H9 (cell line): Measurements from ENCODE around the gene SLC25A53. TPM values are rescaled to one million over a fixed set of nuclear protein-coding genes. Genes with fewer than 3 reads are reported as not detected.

Source experiments
- DNase-seq: peaks from one replicate; pipeline ENCODE4 v3.0.0-alpha.2; 2017
- H2AFZ ChIP-seq: one replicate; pipeline ENCODE4 v1.6.1; 2013; ENCODE audit warnings: mild to moderate bottlenecking, low read length, control low read depth, moderate library complexity
- H2AK5ac ChIP-seq: 2 replicates; pipeline ENCODE4 v1.6.1; 2013; ENCODE audit warnings: low read length, control low read depth, mixed read lengths; ENCODE audit not compliant: insufficient read length
- H2BK120ac ChIP-seq: one replicate; pipeline ENCODE4 v1.6.1; 2013; ENCODE audit warnings: low read depth, mild to moderate bottlenecking, low read length, control low read depth, inconsistent platforms; ENCODE audit not compliant: poor library complexity, severe bottlenecking
- H2BK12ac ChIP-seq: 2 replicates; pipeline ENCODE4 v1.6.1; 2013; ENCODE audit warnings: low read length, control low read depth, mixed read lengths, low read depth; ENCODE audit not compliant: insufficient read length
- H2BK15ac ChIP-seq: 2 replicates; pipeline ENCODE4 v1.6.1; 2013; ENCODE audit warnings: low read depth, low read length, control low read depth
- H2BK20ac ChIP-seq: one replicate; pipeline ENCODE4 v1.6.1; 2013; ENCODE audit warnings: low read depth, mild to moderate bottlenecking, low read length, control low read depth, inconsistent platforms; ENCODE audit not compliant: poor library complexity, severe bottlenecking
- H2BK5ac ChIP-seq: 2 replicates; pipeline ENCODE4 v1.6.1; 2013; ENCODE audit warnings: low read length, control low read depth, mixed read lengths; ENCODE audit not compliant: insufficient read length
- H3K14ac ChIP-seq: 2 replicates; pipeline ENCODE4 v1.6.1; 2013; ENCODE audit warnings: low read length, control low read depth; ENCODE audit not compliant: insufficient read depth
- H3K18ac ChIP-seq: 2 replicates; pipeline ENCODE4 v1.6.1; 2013; ENCODE audit warnings: low read depth, mild to moderate bottlenecking, mixed read lengths, low read length, control low read depth; ENCODE audit not compliant: insufficient read length
- H3K23ac ChIP-seq: 2 replicates; pipeline ENCODE4 v1.6.1; 2013; ENCODE audit warnings: low read length, control low read depth, mixed read lengths, low read depth; ENCODE audit not compliant: insufficient read length
- H3K23me2 ChIP-seq: 2 replicates; pipeline ENCODE4 v1.6.1; 2013; ENCODE audit warnings: low read depth, mild to moderate bottlenecking, mixed read lengths, low read length, control low read depth; ENCODE audit not compliant: insufficient read length, poor library complexity, severe bottlenecking
- H3K27ac ChIP-seq: 2 replicates; pipeline ENCODE4 v1.5.1; 2013; ENCODE audit warnings: low read length, control low read depth, mixed read lengths, low read depth; ENCODE audit not compliant: insufficient read length
- H3K27me3 ChIP-seq: 2 replicates; pipeline ENCODE4 v1.6.1; 2013; ENCODE audit warnings: low read length, control low read depth, inconsistent platforms; ENCODE audit not compliant: insufficient read depth
- H3K4ac ChIP-seq: 2 replicates; pipeline ENCODE4 v1.6.1; 2013; ENCODE audit warnings: low read depth, mild to moderate bottlenecking, control low read depth, inconsistent platforms, low read length, moderate library complexity
- H3K4me1 ChIP-seq: 2 replicates; pipeline ENCODE4 v1.6.1; 2013; ENCODE audit warnings: low read length, control low read depth, inconsistent platforms; ENCODE audit not compliant: insufficient read depth
- H3K4me2 ChIP-seq: 2 replicates; pipeline ENCODE4 v1.6.1; 2013; ENCODE audit warnings: low read length, control low read depth, mixed read lengths; ENCODE audit not compliant: insufficient read length, insufficient read depth
- H3K56ac ChIP-seq: 2 replicates; pipeline ENCODE4 v1.6.1; 2013; ENCODE audit warnings: low read depth, mild to moderate bottlenecking, mixed read lengths, low read length, control low read depth; ENCODE audit not compliant: insufficient read length
- H3K79me1 ChIP-seq: 2 replicates; pipeline ENCODE4 v1.6.1; 2013; ENCODE audit warnings: low read depth, mild to moderate bottlenecking, moderate library complexity, low read length, control low read depth, inconsistent platforms; ENCODE audit not compliant: insufficient read depth, poor library complexity, severe bottlenecking
- H3K79me2 ChIP-seq: 2 replicates; pipeline ENCODE4 v1.6.1; 2013; ENCODE audit warnings: low read length, control low read depth, inconsistent platforms; ENCODE audit not compliant: insufficient read depth
- H3K9ac ChIP-seq: 2 replicates; pipeline ENCODE4 v1.6.1; 2013; ENCODE audit warnings: low read length, control low read depth, mixed read lengths; ENCODE audit not compliant: insufficient read length; ENCODE audit errors: extremely low read depth
- H3K9me3 ChIP-seq: one replicate; pipeline ENCODE4 v1.6.1; 2013; ENCODE audit warnings: low read depth, low read length, inconsistent platforms; ENCODE audit not compliant: control insufficient read depth
- H3T11ph ChIP-seq: one replicate; pipeline ENCODE4 v1.6.1; 2013; ENCODE audit warnings: mild to moderate bottlenecking, low read length, control low read depth, inconsistent platforms
- H4K20me1 ChIP-seq: one replicate; pipeline ENCODE4 v1.6.1; 2013; ENCODE audit not compliant: control insufficient read depth, insufficient read length, insufficient read depth
- H4K5ac ChIP-seq: 2 replicates; pipeline ENCODE4 v1.6.1; 2013; ENCODE audit warnings: low read depth, mild to moderate bottlenecking, mixed read lengths, low read length, control low read depth; ENCODE audit not compliant: insufficient read length
- H4K8ac ChIP-seq: replicated peaks from 2 replicates; pipeline ENCODE4 v1.6.1; 2013; ENCODE audit warnings: low read length, control low read depth, mixed read lengths, low read depth; ENCODE audit not compliant: insufficient read length
- H4K91ac ChIP-seq: 2 replicates; pipeline ENCODE4 v1.6.1; 2013; ENCODE audit warnings: low read depth, mild to moderate bottlenecking, moderate library complexity, mixed read lengths, low read length, control low read depth; ENCODE audit not compliant: insufficient read length
- H3K27ac Mint-ChIP-seq, 3 experiments: 2 replicates in 2 of 3; 3 replicates in 1 of 3; pipeline ENCODE4 v1.8.0; 2020 to 2021; ENCODE audit warnings: mixed read lengths in 3 of 3, mild to moderate bottlenecking in 1 of 3, moderate library complexity in 1 of 3
- H3K27me3 Mint-ChIP-seq: 2 replicates; pipeline ENCODE4 v1.8.0; 2021; ENCODE audit warnings: low read depth, mild to moderate bottlenecking, moderate library complexity, mixed read lengths
- H3K36me3 Mint-ChIP-seq, 3 experiments: 2 replicates in 2 of 3; 3 replicates in 1 of 3; pipeline ENCODE4 v1.8.0; 2020 to 2021; ENCODE audit warnings: low read depth in 3 of 3, mixed read lengths in 3 of 3; ENCODE audit not compliant: insufficient read depth in 1 of 3
- H3K4me1 Mint-ChIP-seq, 2 experiments: 2 replicates each; pipeline ENCODE4 v1.8.0; 2020; ENCODE audit warnings: mixed read lengths in 2 of 2
- H3K4me3 Mint-ChIP-seq, 2 experiments: 2 replicates in 1 of 2; 3 replicates in 1 of 2; pipeline ENCODE4 v1.8.0; 2020 to 2021; ENCODE audit warnings: mild to moderate bottlenecking in 2 of 2, mixed read lengths in 2 of 2, moderate library complexity in 1 of 2
- H3K9me3 Mint-ChIP-seq, 2 experiments: 2 replicates in 1 of 2; 3 replicates in 1 of 2; pipeline ENCODE4 v1.8.0; 2020; ENCODE audit warnings: mild to moderate bottlenecking in 2 of 2, mixed read lengths in 2 of 2, moderate library complexity in 1 of 2
- CTCF ChIP-seq: fragments of 200-600 bp; sonication (generic); conservative IDR thresholded peaks from 3 replicates; pipeline ENCODE4 v1.8.0; 2021; ENCODE audit warnings: antibody characterized with exemption, mild to moderate bottlenecking
- WGBS: extraction: QIAGEN DNeasy Blood & Tissue Kit; methylation state at CpG from one replicate; pipeline ENCODE4 v1.1.7; 2013; ENCODE audit warnings: missing lambda C conversion rate, low lambda C conversion rate, mixed read lengths; ENCODE audit not compliant: insufficient read length; ENCODE audit errors: extremely low coverage; 5-methylcytosine and 5-hydroxymethylcytosine counted together
- total RNA-seq: library from RNA; stranded (reverse); gene quantifications from 2 replicates; pipeline ENCODE4 v1.2.1, GENCODE V29; 2021

The SLC25A53 gene
- total RNA-seq, 1 experiment from 2014 or later: 1.6 TPM

DNA sequence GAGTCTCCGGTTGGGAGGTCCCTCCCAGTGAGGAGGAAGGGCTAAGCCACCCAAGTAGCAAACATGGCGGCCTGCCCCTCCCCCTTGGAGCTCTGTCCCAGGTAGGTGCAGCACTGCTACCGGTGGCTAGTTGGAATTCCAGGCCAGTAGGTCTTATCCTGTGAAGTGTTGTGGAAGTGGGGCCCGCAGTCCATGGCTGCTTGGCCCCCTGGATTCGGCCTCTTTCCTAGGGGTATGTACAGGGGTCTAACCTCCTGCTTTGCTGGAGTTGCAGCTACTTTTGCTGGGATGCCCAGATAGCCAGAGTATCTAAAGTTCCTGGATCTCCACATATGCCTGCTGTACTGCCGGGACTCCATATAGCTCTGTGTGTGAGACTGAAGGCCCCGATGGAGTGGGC is 70.9 kb downstream of the SLC25A53 start:
- no peak overlapping the region for H3K18ac ChIP-seq
- TF ChIP-seq CTCF: no peak
- H2BK120ac ChIP-seq: no peak overlapping the region
- Mint-ChIP-seq H3K27ac (no peak overlapping the region), H3K9me3 (peaks cover 0 to 10% of the 10 kb centered on the region in 2 experiments; a peak in 2 of 5 replicates), H3K36me3 (no peaks in the 10 kb centered on the region; a peak in 1 of 7 replicates), H3K27me3 (peaks cover 13% of the 10 kb centered on the region), H3K4me3 (no peak overlapping the region), H3K4me1 (no peaks in the 10 kb centered on the region)
- DNase-seq: no peak
- no peaks in the 10 kb centered on the region for H3K79me2 ChIP-seq
- no peaks in the 10 kb centered on the region for H3K23me2 ChIP-seq
- H3K4me2 ChIP-seq: no peak overlapping the region
- no peak overlapping the region for H3K23ac ChIP-seq
- no peak overlapping the region for H3K9ac ChIP-seq
- no peak overlapping the region for H2BK15ac ChIP-seq
- no peaks in the 10 kb centered on the region for H3K27me3 ChIP-seq
- no peak overlapping the region for H2AFZ ChIP-seq
- H2BK12ac ChIP-seq: no peak overlapping the region
- no peak overlapping the region for H3T11ph ChIP-seq
- H3K4me1 ChIP-seq: no peaks in the 10 kb centered on the region
- no peaks in the 10 kb centered on the region for H3K9me3 ChIP-seq
- no peak overlapping the region for H4K5ac ChIP-seq
- no CpG with 5 or more reads among the region's 7 CpGs for WGBS
- H3K4ac ChIP-seq: no peak overlapping the region
- H2BK5ac ChIP-seq: no peak overlapping the region
- no peak overlapping the region for H2AK5ac ChIP-seq
- H3K14ac ChIP-seq: no peak overlapping the region
- H2BK20ac ChIP-seq: no peak overlapping the region
- no peak overlapping the region for H3K56ac ChIP-seq
- H4K91ac ChIP-seq: no peak overlapping the region
- H3K79me1 ChIP-seq: no peaks in the 10 kb centered on the region
- H4K8ac ChIP-seq: no peak overlapping the region
- H4K20me1 ChIP-seq: no peaks in the 10 kb centered on the region
- no peak overlapping the region for H3K27ac ChIP-seq
